NT2/D1 (cell line): ENCODE data around the gene ANKRD65.

Experiments
- DNase-seq: peaks from one replicate; pipeline ENCODE4 v3.0.0-alpha.2; 2011; ENCODE audit warnings: low read depth, low spot score
- H3K27me3 ChIP-seq: 2 replicates; pipeline ENCODE4 v1.6.0; 2011; ENCODE audit warnings: mild to moderate bottlenecking; ENCODE audit not compliant: insufficient read length, insufficient read depth
- H3K36me3 ChIP-seq: 2 replicates; pipeline ENCODE4 v1.6.1; 2011; ENCODE audit warnings: mild to moderate bottlenecking, low read length, mixed read lengths; ENCODE audit not compliant: insufficient read depth, insufficient read length
- H3K4me1 ChIP-seq: 2 replicates; pipeline ENCODE4 v1.5.1; 2011; ENCODE audit not compliant: insufficient read depth, insufficient read length
- H3K4me3 ChIP-seq: 2 replicates; pipeline ENCODE4 v1.5.1; 2011; ENCODE audit warnings: low read depth; ENCODE audit not compliant: insufficient read length
- H3K9ac ChIP-seq: 2 replicates; pipeline ENCODE4 v1.6.0; 2011; ENCODE audit warnings: low read depth; ENCODE audit not compliant: insufficient read length
- H3K9me3 ChIP-seq: 2 replicates; pipeline ENCODE4 v1.5.1; 2011; ENCODE audit warnings: mild to moderate bottlenecking, low read length; ENCODE audit not compliant: insufficient read depth
- SUZ12 ChIP-seq: IDR thresholded peaks from 2 replicates; pipeline ENCODE4 v1.6.1; 2011; ENCODE audit not compliant: insufficient read length, insufficient read depth; ENCODE audit errors: extremely low read depth
- YY1 ChIP-seq: IDR thresholded peaks from 2 replicates; pipeline ENCODE4 v1.6.1; 2011; ENCODE audit not compliant: insufficient read length, insufficient read depth
- ZNF274 ChIP-seq: IDR thresholded peaks from 2 replicates; pipeline ENCODE4 v1.6.1; 2011; ENCODE audit warnings: mild to moderate bottlenecking, low read depth, low read length

Gene ANKRD65

GRCh38 chr1:1442069-1442770, 21.1 kb upstream of the ANKRD65 start:
- peaks cover 15% of the 10 kb centered on the region for H3K4me1 ChIP-seq

GRCh38 chr1:1441002-1441888, 20.2 kb upstream of the ANKRD65 start:
- DNase-seq = no peak
- Histone ChIP-seq H3K4me1 (peaks cover 21% of the 10 kb centered on the region), H3K4me3 (no peak overlapping the region), H3K36me3 (no peaks in the 10 kb centered on the region), H3K27me3 (peaks cover 10% of the 10 kb centered on the region), H3K9me3 (no peaks in the 10 kb centered on the region), H3K9ac (no peak overlapping the region)
- TF ChIP-seq YY1 (no peak), SUZ12 (no peak), ZNF274 (no peak)

More at GRCh38 chr1:1442069-1442770, 21.1 kb upstream of the ANKRD65 start:
- no peaks in the 10 kb centered on the region for H3K36me3 ChIP-seq
- no peak overlapping the region for H3K4me3 ChIP-seq
- DNase-seq = no peak
- TF ChIP-seq SUZ12 = no peak
- no peak for TF ChIP-seq YY1
- TF ChIP-seq ZNF274 = no peak
- peaks cover under 1% of the 10 kb centered on the region for H3K27me3 ChIP-seq
- H3K9me3 ChIP-seq = no peaks in the 10 kb centered on the region
- no peak overlapping the region for H3K9ac ChIP-seq

GRCh38 chr1:1440262-1441001, 19.4 kb upstream of the ANKRD65 start:
- TF ChIP-seq YY1 = no peak
- TF ChIP-seq SUZ12 = no peak
- TF ChIP-seq ZNF274 = no peak
- Histone ChIP-seq H3K4me3 (no peak overlapping the region), H3K9me3 (no peaks in the 10 kb centered on the region), H3K36me3 (no peaks in the 10 kb centered on the region), H3K27me3 (peaks cover 14% of the 10 kb centered on the region), H3K9ac (no peak overlapping the region), H3K4me1 (peaks cover 23% of the 10 kb centered on the region)
- DNase-seq = no peak

GRCh38 chr1:1439546-1440261, 18.6 kb upstream of the ANKRD65 start:
- Histone ChIP-seq H3K9me3 (no peaks in the 10 kb centered on the region), H3K4me1 (peaks cover 29% of the 10 kb centered on the region), H3K36me3 (no peaks in the 10 kb centered on the region), H3K4me3 (no peak overlapping the region), H3K27me3 (peaks cover 20% of the 10 kb centered on the region), H3K9ac (no peak overlapping the region)
- DNase-seq = no peak
- TF ChIP-seq YY1 (no peak), ZNF274 (no peak), SUZ12 (no peak)

- H3K36me3 ChIP-seq = no peaks in the 10 kb centered on the region
- H3K9ac ChIP-seq = peak overlapping the region; percentile 61
- no peak overlapping the region for H3K4me3 ChIP-seq
- H3K4me1 ChIP-seq = peaks cover 34% of the 10 kb centered on the region
- TF ChIP-seq YY1 (no peak), SUZ12 (no peak), ZNF274 (no peak)
- H3K9me3 ChIP-seq = no peaks in the 10 kb centered on the region
- no peak for DNase-seq
- H3K27me3 ChIP-seq = peaks cover 23% of the 10 kb centered on the region
Measured at GRCh38 chr1:1438531-1439381, 17.7 kb upstream of the ANKRD65 start.

- TF ChIP-seq SUZ12 (no peak), YY1 (no peak), ZNF274 (no peak)
- Histone ChIP-seq H3K9ac (peak overlapping the region; percentile 61), H3K4me1 (peaks cover 38% of the 10 kb centered on the region), H3K36me3 (no peaks in the 10 kb centered on the region), H3K9me3 (no peaks in the 10 kb centered on the region), H3K4me3 (no peak overlapping the region), H3K27me3 (peaks cover 23% of the 10 kb centered on the region)
- no peak for DNase-seq
Measured at GRCh38 chr1:1437904-1438376, 16.9 kb upstream of the ANKRD65 start.
